Osteoblast (primary cell): Measurements from ENCODE around the gene PBLD. TPM values are rescaled to one million over a fixed set of nuclear protein-coding genes. Genes with fewer than 3 reads are reported as not detected.
"Not testable (repeated sequence)": the region's sequence is repeated elsewhere in the genome, so short reads cannot be mapped to it uniquely, and the experiment has no call there.

Experiments
- DNase-seq: peaks from one replicate; pipeline ENCODE4 v3.0.0; 2011; ENCODE audit warnings: low spot score, mixed read lengths; ENCODE audit not compliant: insufficient read length; ENCODE audit errors: missing footprints
- H2AFZ ChIP-seq: 2 replicates; pipeline ENCODE4 v1.6.0; 2011; ENCODE audit warnings: mild to moderate bottlenecking, low read length
- H3K27ac ChIP-seq: 2 replicates; pipeline ENCODE4 v1.5.1; 2011; ENCODE audit warnings: mild to moderate bottlenecking, low read depth, low read length, moderate library complexity
- H3K27me3 ChIP-seq: 2 replicates; pipeline ENCODE4 v1.6.0; 2012; ENCODE audit warnings: mild to moderate bottlenecking, control low read depth, inconsistent platforms, low read length, moderate library complexity; ENCODE audit not compliant: insufficient read depth
- H3K36me3 ChIP-seq: 2 replicates; pipeline ENCODE4 v1.5.1; 2011; ENCODE audit warnings: mild to moderate bottlenecking, low read length, control low read depth, moderate library complexity; ENCODE audit not compliant: insufficient read depth
- H3K4me1 ChIP-seq: 2 replicates; pipeline ENCODE4 v1.5.1; 2011; ENCODE audit warnings: mild to moderate bottlenecking, low read length, control low read depth, moderate library complexity; ENCODE audit not compliant: insufficient read depth
- H3K4me2 ChIP-seq: 2 replicates; pipeline ENCODE4 v1.6.0; 2011; ENCODE audit warnings: mild to moderate bottlenecking, low read length; ENCODE audit not compliant: insufficient read depth
- H3K4me3 ChIP-seq: fragments of 200-600 bp; sonication (generic); 3 replicates; pipeline ENCODE4 v1.5.1; 2012; ENCODE audit warnings: mild to moderate bottlenecking, low read length, inconsistent platforms; ENCODE audit not compliant: insufficient read depth
- H3K79me2 ChIP-seq: 2 replicates; pipeline ENCODE4 v1.6.0; 2012; ENCODE audit warnings: mild to moderate bottlenecking, low read length, control low read depth, inconsistent platforms; ENCODE audit not compliant: insufficient read depth
- H3K9me3 ChIP-seq: 2 replicates; pipeline ENCODE4 v1.5.1; 2011; ENCODE audit warnings: low read depth, low read length, control low read depth
- H4K20me1 ChIP-seq: 2 replicates; pipeline ENCODE4 v1.6.0; 2012; ENCODE audit warnings: mild to moderate bottlenecking, low read length, control low read depth; ENCODE audit not compliant: insufficient read depth
- total RNA-seq: library from RNA; depleted of rRNA; stranded (reverse); fragments of >200 nt; gene quantifications from 2 replicates; pipeline ENCODE4 v1.2.3, GENCODE V29; 2012
- TF ChIP-seq, protein P1 (sequence below): IDR thresholded peaks from 2 replicates; pipeline ENCODE4 v1.5.1; 2011; ENCODE audit warnings: mild to moderate bottlenecking, low read depth, low read length, moderate library complexity; ENCODE audit errors: extremely low read depth

Gene PBLD
- total RNA-seq, 1 donor, result 13.4 TPM

GRCh38 chr10:68277814-68278213 is 54.9 kb downstream of the PBLD start:
- H3K9me3 ChIP-seq, H2AFZ ChIP-seq, H3K4me2 ChIP-seq, H3K79me2 ChIP-seq, H3K4me1 ChIP-seq, H3K27me3 ChIP-seq, H3K4me3 ChIP-seq, H3K36me3 ChIP-seq, H3K27ac ChIP-seq, DNase-seq, H4K20me1 ChIP-seq: not testable (repeated sequence)

- Histone ChIP-seq H3K27ac (no peak overlapping the region), H3K4me1 (peaks cover 1% of the 10 kb centered on the region), H3K4me3 (no peak overlapping the region), H3K4me2 (no peak overlapping the region), H3K27me3 (no peaks in the 10 kb centered on the region), H4K20me1 (no peaks in the 10 kb centered on the region), H3K79me2 (no peaks in the 10 kb centered on the region), H2AFZ (no peak overlapping the region), H3K36me3 (no peaks in the 10 kb centered on the region), H3K9me3 (no peaks in the 10 kb centered on the region)
- no peak for DNase-seq
- TF ChIP-seq, protein P1, sequence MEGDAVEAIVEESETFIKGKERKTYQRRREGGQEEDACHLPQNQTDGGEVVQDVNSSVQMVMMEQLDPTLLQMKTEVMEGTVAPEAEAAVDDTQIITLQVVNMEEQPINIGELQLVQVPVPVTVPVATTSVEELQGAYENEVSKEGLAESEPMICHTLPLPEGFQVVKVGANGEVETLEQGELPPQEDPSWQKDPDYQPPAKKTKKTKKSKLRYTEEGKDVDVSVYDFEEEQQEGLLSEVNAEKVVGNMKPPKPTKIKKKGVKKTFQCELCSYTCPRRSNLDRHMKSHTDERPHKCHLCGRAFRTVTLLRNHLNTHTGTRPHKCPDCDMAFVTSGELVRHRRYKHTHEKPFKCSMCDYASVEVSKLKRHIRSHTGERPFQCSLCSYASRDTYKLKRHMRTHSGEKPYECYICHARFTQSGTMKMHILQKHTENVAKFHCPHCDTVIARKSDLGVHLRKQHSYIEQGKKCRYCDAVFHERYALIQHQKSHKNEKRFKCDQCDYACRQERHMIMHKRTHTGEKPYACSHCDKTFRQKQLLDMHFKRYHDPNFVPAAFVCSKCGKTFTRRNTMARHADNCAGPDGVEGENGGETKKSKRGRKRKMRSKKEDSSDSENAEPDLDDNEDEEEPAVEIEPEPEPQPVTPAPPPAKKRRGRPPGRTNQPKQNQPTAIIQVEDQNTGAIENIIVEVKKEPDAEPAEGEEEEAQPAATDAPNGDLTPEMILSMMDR, result no peak
These were observed 56.5 kb downstream of the PBLD start for GRCh38 chr10:68276224-68276623.

- Histone ChIP-seq H2AFZ (no peak overlapping the region), H3K4me3 (no peak overlapping the region), H3K4me2 (no peak overlapping the region), H3K27ac (no peak overlapping the region), H3K9me3 (no peaks in the 10 kb centered on the region), H4K20me1 (no peaks in the 10 kb centered on the region), H3K79me2 (no peaks in the 10 kb centered on the region), H3K4me1 (peaks cover 3% of the 10 kb centered on the region), H3K27me3 (no peaks in the 10 kb centered on the region), H3K36me3 (no peaks in the 10 kb centered on the region)
- DNase-seq, result no peak
- TF ChIP-seq, protein P1, result no peak
These were observed 57.1 kb downstream of the PBLD start for GRCh38 chr10:68275600-68276126.

- Histone ChIP-seq H2AFZ (no peak overlapping the region), H3K79me2 (no peaks in the 10 kb centered on the region), H3K4me3 (no peak overlapping the region), H3K9me3 (no peaks in the 10 kb centered on the region), H3K4me2 (no peak overlapping the region), H4K20me1 (no peaks in the 10 kb centered on the region), H3K27ac (no peak overlapping the region), H3K4me1 (peaks cover 3% of the 10 kb centered on the region), H3K27me3 (no peaks in the 10 kb centered on the region), H3K36me3 (no peaks in the 10 kb centered on the region)
- TF ChIP-seq, protein P1, result no peak
- DNase-seq, result no peak
These were observed 59.9 kb downstream of the PBLD start for GRCh38 chr10:68272833-68273232.
